HEK293T (cell line): Measurements from ENCODE around the gene WWOX.

Experiments
- CTCF ChIA-PET: fragments of 350-600 bp; formaldehyde crosslinking; extraction: SDS; loops from one replicate; lab custom pipeline; 2021; ENCODE audit warnings: antibody characterized with exemption, inconsistent platforms; lab: Yijun Ruan, JAX
- POLR2A ChIA-PET: fragments of 350-600 bp; formaldehyde crosslinking; extraction: SDS; loops from one replicate; lab custom pipeline; 2020; ENCODE audit warnings: antibody characterized with exemption, inconsistent platforms; lab: Yijun Ruan, JAX
- DNase-seq: peaks from one replicate; pipeline ENCODE4 v3.0.0; 2012; ENCODE audit warnings: mixed read lengths; ENCODE audit errors: extremely low spot score
- ARNT ChIP-seq: fragments of 450-650 bp; IDR thresholded peaks from 2 replicates; pipeline ENCODE4 v1.6.1; 2017; ENCODE audit warnings: mild to moderate bottlenecking
- BHLHE40 ChIP-seq: fragments of 450-650 bp; IDR thresholded peaks from 2 replicates; pipeline ENCODE4 v1.6.1; 2016; ENCODE audit warnings: mild to moderate bottlenecking, moderate library complexity, borderline replicate concordance
- CTBP1 ChIP-seq: fragments of 450-650 bp; IDR thresholded peaks from 2 replicates; pipeline ENCODE4 v1.6.1; 2016; ENCODE audit warnings: borderline replicate concordance
- ELF4 ChIP-seq: fragments of 450-650 bp; IDR thresholded peaks from 2 replicates; pipeline ENCODE4 v1.6.1; 2017; ENCODE audit warnings: antibody characterized with exemption
- FOXA1 ChIP-seq: fragments of 450-650 bp; IDR thresholded peaks from 2 replicates; pipeline ENCODE4 v1.6.1; 2016; ENCODE audit warnings: mild to moderate bottlenecking
- FOXK2 ChIP-seq: fragments of 450-650 bp; IDR thresholded peaks from 2 replicates; pipeline ENCODE4 v1.6.1; 2016; ENCODE audit warnings: mild to moderate bottlenecking
- FOXM1 ChIP-seq: fragments of 450-650 bp; IDR thresholded peaks from 2 replicates; pipeline ENCODE4 v1.6.1; 2017; ENCODE audit warnings: mild to moderate bottlenecking, borderline replicate concordance
- HDGF ChIP-seq: fragments of 450-650 bp; IDR thresholded peaks from 2 replicates; pipeline ENCODE4 v1.6.1; 2017; ENCODE audit warnings: antibody characterized with exemption, borderline replicate concordance
- L3MBTL2 ChIP-seq: fragments of 450-650 bp; conservative IDR thresholded peaks from 2 replicates; pipeline ENCODE4 v1.6.1; 2016; ENCODE audit warnings: mild to moderate bottlenecking
- LEF1 ChIP-seq: fragments of 450-650 bp; IDR thresholded peaks from 2 replicates; pipeline ENCODE4 v1.6.1; 2017; ENCODE audit warnings: mild to moderate bottlenecking, borderline replicate concordance
- NFRKB ChIP-seq: fragments of 450-650 bp; IDR thresholded peaks from 2 replicates; pipeline ENCODE4 v1.6.1; 2016; ENCODE audit warnings: mild to moderate bottlenecking, moderate library complexity
- PKNOX1 ChIP-seq: fragments of 450-650 bp; IDR thresholded peaks from 2 replicates; pipeline ENCODE4 v1.6.1; 2016
- SP1 ChIP-seq: fragments of 450-650 bp; IDR thresholded peaks from 2 replicates; pipeline ENCODE4 v1.6.1; 2017
- SUZ12 ChIP-seq: fragments of 450-650 bp; IDR thresholded peaks from 2 replicates; pipeline ENCODE4 v1.6.1; 2016; ENCODE audit warnings: mild to moderate bottlenecking
- TARDBP ChIP-seq: fragments of 450-650 bp; IDR thresholded peaks from 2 replicates; pipeline ENCODE4 v1.6.1; 2016
- ZNF384 ChIP-seq: fragments of 450-650 bp; IDR thresholded peaks from 2 replicates; pipeline ENCODE4 v1.6.1; 2016

Gene WWOX

GRCh38 chr16:78501744-78502143, 402.3 kb downstream of the WWOX start:
- POLR2A ChIA-PET: no interaction called here
- CTCF ChIA-PET: no interaction called here
- no peak for TF ChIP-seq FOXA1
- TF ChIP-seq L3MBTL2: no peak
- no peak for TF ChIP-seq ELF4
- TF ChIP-seq BHLHE40: no peak
- no peak for TF ChIP-seq PKNOX1
- TF ChIP-seq FOXK2: no peak
- no peak for TF ChIP-seq ZNF384
- TF ChIP-seq NFRKB: no peak
- TF ChIP-seq CTBP1: no peak
- no peak for TF ChIP-seq SP1
- TF ChIP-seq HDGF: no peak
- no peak for TF ChIP-seq ARNT
- no peak for TF ChIP-seq TARDBP
- TF ChIP-seq FOXM1: no peak
- no peak for DNase-seq

GRCh38 chr16:78502812-78503350, 403.4 kb downstream of the WWOX start:
- TF ChIP-seq ZNF384 (no peak), SP1 (no peak), CTBP1 (no peak), L3MBTL2 (no peak), TARDBP (no peak), ARNT (no peak), FOXK2 (no peak)
- ChIA-PET CTCF (no interaction called here), POLR2A (no interaction called here)
- no peak for DNase-seq

GRCh38 chr16:78503602-78504001, 404.1 kb downstream of the WWOX start:
- ChIA-PET POLR2A (no interaction called here), CTCF (interaction anchor here (0.7 kb wide), 2 partner anchors 131 to 314 kb away, joined by 3 read pairs; no protein-coding TSS in a partner anchor)
- peak; percentile 48 for DNase-seq
- no peak for TF ChIP-seq SP1
- no peak for TF ChIP-seq FOXK2
- TF ChIP-seq TARDBP: no peak
- no peak for TF ChIP-seq CTBP1
- TF ChIP-seq LEF1: no peak
- TF ChIP-seq ELF4: no peak
- no peak for TF ChIP-seq BHLHE40
- TF ChIP-seq PKNOX1: no peak
- TF ChIP-seq HDGF: no peak
- TF ChIP-seq FOXM1: no peak
- no peak for TF ChIP-seq ARNT
- no peak for TF ChIP-seq FOXA1
- no peak for TF ChIP-seq SUZ12
- TF ChIP-seq L3MBTL2: no peak

- ChIA-PET POLR2A (no interaction called here), CTCF (interaction anchor here (0.7 kb wide), 1 partner anchor 313 kb away, joined by 3 read pairs; no protein-coding TSS in a partner anchor)
- no peak for DNase-seq
- TF ChIP-seq PKNOX1: no peak
These were observed 405.0 kb downstream of the WWOX start for GRCh38 chr16:78504401-78504851.

GRCh38 chr16:78505036-78505435, 405.6 kb downstream of the WWOX start:
- DNase-seq: no peak
- CTCF ChIA-PET: no interaction called here
- TF ChIP-seq NFRKB: no peak
- TF ChIP-seq HDGF: no peak
- no peak for TF ChIP-seq FOXA1
- TF ChIP-seq SP1: no peak
- no peak for TF ChIP-seq L3MBTL2
- TF ChIP-seq ZNF384: no peak
- no peak for TF ChIP-seq CTBP1
- no peak for TF ChIP-seq SUZ12
- no peak for TF ChIP-seq ELF4
- TF ChIP-seq TARDBP: no peak
- no peak for TF ChIP-seq PKNOX1
- TF ChIP-seq BHLHE40: no peak
- no peak for TF ChIP-seq FOXK2
- no peak for TF ChIP-seq ARNT
- no peak for TF ChIP-seq LEF1
- no peak for TF ChIP-seq FOXM1
- POLR2A ChIA-PET: no interaction called here

- ChIA-PET CTCF (no interaction called here), POLR2A (no interaction called here)
- TF ChIP-seq SP1: no peak
- TF ChIP-seq L3MBTL2: no peak
- no peak for TF ChIP-seq NFRKB
- TF ChIP-seq ARNT: no peak
- no peak for TF ChIP-seq CTBP1
- no peak for TF ChIP-seq TARDBP
- TF ChIP-seq SUZ12: no peak
- no peak for TF ChIP-seq ZNF384
- no peak for DNase-seq
These were observed 406.3 kb downstream of the WWOX start for GRCh38 chr16:78505544-78506366.
